PC-9 (cell line): Measurements from ENCODE around the gene BCL2.

ENCODE experiments used
- CTCF ChIP-seq: fragments of 200-600 bp; sonication (generic); conservative IDR thresholded peaks from 2 replicates; pipeline ENCODE4 v1.6.1; 2017; ENCODE audit warnings: mixed run types, antibody characterized with exemption, mild to moderate bottlenecking, moderate library complexity
- EZH2 ChIP-seq: fragments of 200-600 bp; sonication (generic); IDR thresholded peaks from 2 replicates; pipeline ENCODE4 v1.8.0; 2017; ENCODE audit warnings: antibody characterized with exemption, low read depth

GRCh38 chr18:63088262-63088661, 231.3 kb downstream of the BCL2 start:
- TF ChIP-seq CTCF (no peak), EZH2 (no peak)
